Upper lobe of right lung (tissue), 1 donor: Measurements from ENCODE around the gene MIF4GD. TPM values are rescaled to one million over a fixed set of nuclear protein-coding genes. Genes with fewer than 3 reads are reported as not detected.

Experiments used
- ATAC-seq: fragments of 200-7000 bp; cut with Tn5 transposase; one replicate; pipeline ENCODE4 v1.9.1; 2020; ENCODE audit warnings: mild to moderate bottlenecking, moderate library complexity
- DNase-seq: peaks from one replicate; pipeline ENCODE4 v3.0.0-alpha.2; 2020
- H3K27ac ChIP-seq: fragments of 200-600 bp; one replicate; pipeline ENCODE4 v1.8.0; 2022
- H3K27me3 ChIP-seq: fragments of 200-600 bp; one replicate; pipeline ENCODE4 v1.8.0; 2022; ENCODE audit warnings: mild to moderate bottlenecking
- H3K36me3 ChIP-seq: fragments of 200-600 bp; one replicate; pipeline ENCODE4 v1.8.0; 2022
- H3K4me1 ChIP-seq: fragments of 200-600 bp; one replicate; pipeline ENCODE4 v1.8.0; 2022
- H3K4me3 ChIP-seq: fragments of 200-600 bp; one replicate; pipeline ENCODE4 v1.8.0; 2022; ENCODE audit warnings: mild to moderate bottlenecking
- H3K9me3 ChIP-seq: fragments of 200-600 bp; one replicate; pipeline ENCODE4 v1.8.0; 2022
- intact Hi-C: fragments of 100-400 bp; cut with DNase I; formaldehyde crosslinking; loops from one replicate; pipeline ENCODE4 v1.11.0; 2022
- total RNA-seq: library from RNA; stranded (reverse); fragmentation: NEBNext Ultra II Directional; extraction: Animal tissue kit (Norgen Biotek cat#: 25700); gene quantifications from one replicate; pipeline ENCODE4 v1.2.1, GENCODE V29; 2021
- TF ChIP-seq, protein P1 (sequence below): fragments of 200-600 bp; IDR thresholded peaks from one replicate; pipeline ENCODE4 v1.8.0; 2022; ENCODE audit warnings: antibody characterized with exemption
- donor health status: DM: no; HTN: yes; CAD: no; lungs with severe emphysema.

The MIF4GD gene
- total RNA-seq, 1 donor from 2014 or later = 25.7 TPM

DNA sequence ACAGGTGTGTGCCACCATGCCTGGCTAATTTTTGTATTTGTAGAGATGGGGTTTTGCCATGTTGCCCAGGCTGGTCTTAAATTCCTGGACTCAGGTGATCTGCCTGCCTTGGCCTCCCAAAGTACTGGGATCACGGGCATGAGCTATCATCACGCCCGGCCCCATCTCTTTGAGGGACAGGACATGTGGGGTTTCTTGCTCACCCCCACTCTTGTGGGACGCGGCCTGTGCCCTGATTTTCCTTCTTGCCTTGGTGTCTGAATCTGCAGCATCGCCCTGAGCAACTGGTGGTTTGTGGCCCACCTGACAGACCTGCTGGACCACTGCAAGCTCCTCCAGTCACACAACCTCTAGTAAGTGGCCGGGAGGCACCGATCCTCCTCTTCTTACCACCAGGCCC is 40.0 kb downstream of the MIF4GD start:
- TF ChIP-seq, protein P1, sequence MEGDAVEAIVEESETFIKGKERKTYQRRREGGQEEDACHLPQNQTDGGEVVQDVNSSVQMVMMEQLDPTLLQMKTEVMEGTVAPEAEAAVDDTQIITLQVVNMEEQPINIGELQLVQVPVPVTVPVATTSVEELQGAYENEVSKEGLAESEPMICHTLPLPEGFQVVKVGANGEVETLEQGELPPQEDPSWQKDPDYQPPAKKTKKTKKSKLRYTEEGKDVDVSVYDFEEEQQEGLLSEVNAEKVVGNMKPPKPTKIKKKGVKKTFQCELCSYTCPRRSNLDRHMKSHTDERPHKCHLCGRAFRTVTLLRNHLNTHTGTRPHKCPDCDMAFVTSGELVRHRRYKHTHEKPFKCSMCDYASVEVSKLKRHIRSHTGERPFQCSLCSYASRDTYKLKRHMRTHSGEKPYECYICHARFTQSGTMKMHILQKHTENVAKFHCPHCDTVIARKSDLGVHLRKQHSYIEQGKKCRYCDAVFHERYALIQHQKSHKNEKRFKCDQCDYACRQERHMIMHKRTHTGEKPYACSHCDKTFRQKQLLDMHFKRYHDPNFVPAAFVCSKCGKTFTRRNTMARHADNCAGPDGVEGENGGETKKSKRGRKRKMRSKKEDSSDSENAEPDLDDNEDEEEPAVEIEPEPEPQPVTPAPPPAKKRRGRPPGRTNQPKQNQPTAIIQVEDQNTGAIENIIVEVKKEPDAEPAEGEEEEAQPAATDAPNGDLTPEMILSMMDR = no peak
- no peak for DNase-seq
- H3K36me3 ChIP-seq = peaks cover 76% of the 10 kb centered on the region
- H3K4me3 ChIP-seq = no peak overlapping the region
- no peak overlapping the region for H3K27ac ChIP-seq
- no peaks in the 10 kb centered on the region for H3K9me3 ChIP-seq
- H3K27me3 ChIP-seq = no peaks in the 10 kb centered on the region
- ATAC-seq = no peak
- H3K4me1 ChIP-seq = peaks cover 9% of the 10 kb centered on the region
- intact Hi-C loops = no loop called here

DNA sequence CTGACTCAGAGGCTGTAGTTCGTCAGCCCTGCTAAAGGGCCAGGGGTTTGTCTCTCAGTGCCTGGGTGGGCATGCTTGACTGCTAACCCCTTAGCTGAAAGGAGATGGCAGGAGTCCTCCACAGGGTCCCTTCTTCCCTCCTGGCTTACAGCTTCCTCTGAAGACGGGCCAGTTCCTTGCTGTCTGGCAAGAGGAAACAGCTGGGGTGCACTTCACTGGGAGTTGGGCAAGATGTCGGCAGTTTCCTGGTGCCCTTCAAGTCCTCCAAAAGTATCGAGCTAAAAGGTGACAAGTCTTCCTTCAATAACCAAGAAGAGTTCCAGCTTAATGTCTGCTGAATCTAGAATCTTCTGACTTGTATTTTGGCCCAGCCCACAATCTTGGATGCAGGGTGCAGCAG is 42.2 kb downstream of the MIF4GD start:
- Histone ChIP-seq H3K9me3 (no peaks in the 10 kb centered on the region), H3K4me3 (no peak overlapping the region), H3K27me3 (no peaks in the 10 kb centered on the region), H3K36me3 (peaks cover 67% of the 10 kb centered on the region), H3K4me1 (peaks cover 9% of the 10 kb centered on the region), H3K27ac (peak overlapping the region; percentile 73)
- ATAC-seq = peak; percentile 70
- TF ChIP-seq, protein P1 = no peak
- DNase-seq = peak; percentile 70
- intact Hi-C loops = no loop called here

DNA sequence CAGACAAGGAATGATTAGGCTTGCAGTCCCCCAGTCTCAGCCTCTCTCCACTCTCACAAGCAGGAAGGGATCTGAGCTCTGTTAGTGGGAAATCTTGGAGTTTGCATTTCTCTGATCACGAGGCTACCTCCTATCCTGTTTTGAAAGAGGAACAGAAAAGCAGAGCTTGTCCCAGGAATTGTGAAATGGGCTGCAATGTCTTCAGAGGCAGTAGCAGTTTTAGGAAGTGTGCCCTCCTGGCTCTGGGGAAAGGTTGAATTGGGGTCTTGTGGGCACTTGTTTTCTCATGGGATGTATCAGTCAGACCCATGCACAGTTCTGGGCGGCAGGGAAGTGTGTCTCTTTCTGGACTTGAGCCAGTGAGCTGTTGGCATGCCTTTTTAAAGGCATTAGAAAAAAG is 42.7 kb downstream of the MIF4GD start:
- intact Hi-C loops = no loop called here
- no peaks in the 10 kb centered on the region for H3K27me3 ChIP-seq
- ATAC-seq (peak; percentile 87), DNase-seq (peak; percentile 68)
- peak overlapping the region; percentile 73 for H3K27ac ChIP-seq
- H3K9me3 ChIP-seq = no peaks in the 10 kb centered on the region
- peaks cover 9% of the 10 kb centered on the region for H3K4me1 ChIP-seq
- TF ChIP-seq, protein P1 = no peak
- no peak overlapping the region for H3K4me3 ChIP-seq
- peaks cover 68% of the 10 kb centered on the region for H3K36me3 ChIP-seq

DNA sequence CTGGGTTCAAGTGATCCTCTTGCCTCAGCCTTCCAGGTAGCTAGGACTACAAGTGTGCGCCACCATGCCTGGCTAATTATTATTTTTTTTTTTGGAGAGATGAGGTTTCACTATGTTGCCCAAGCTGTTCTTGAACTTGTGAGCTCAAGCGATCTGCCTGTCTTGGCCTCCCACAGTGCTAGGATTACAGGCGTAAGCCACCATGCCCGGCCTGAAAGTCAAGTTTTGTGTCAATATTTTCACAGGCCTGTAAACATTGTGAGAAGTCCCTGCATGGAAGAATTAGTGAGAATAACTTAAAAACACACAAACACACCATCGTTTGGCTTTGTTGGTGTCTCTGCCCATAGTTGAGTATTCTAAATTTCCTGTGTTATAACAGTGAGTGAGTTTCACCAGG is 43.3 kb downstream of the MIF4GD start:
- no peak overlapping the region for H3K4me3 ChIP-seq
- peaks cover 68% of the 10 kb centered on the region for H3K36me3 ChIP-seq
- no peak overlapping the region for H3K27ac ChIP-seq

DNA sequence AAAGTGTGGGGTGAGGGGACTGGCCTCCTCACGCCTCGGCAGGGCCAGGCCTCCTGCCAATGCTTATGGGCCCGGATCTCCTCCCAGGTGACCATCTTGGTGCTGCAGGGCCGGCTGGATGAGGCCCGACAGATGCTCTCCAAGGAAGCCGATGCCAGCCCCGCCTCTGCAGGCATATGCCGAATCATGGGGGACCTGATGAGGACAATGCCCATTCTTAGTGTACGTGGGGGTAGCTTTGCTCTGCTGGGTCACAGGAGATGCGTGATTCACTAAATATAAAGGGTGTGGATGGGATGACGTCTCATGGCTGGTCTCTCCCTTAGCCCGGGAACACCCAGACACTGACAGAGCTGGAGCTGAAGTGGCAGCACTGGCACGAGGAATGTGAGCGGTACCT is 46.0 kb downstream of the MIF4GD start:
- no peak overlapping the region for H3K27ac ChIP-seq
- peaks cover 9% of the 10 kb centered on the region for H3K4me1 ChIP-seq
- no peaks in the 10 kb centered on the region for H3K27me3 ChIP-seq
- H3K9me3 ChIP-seq = no peaks in the 10 kb centered on the region
- no peak overlapping the region for H3K4me3 ChIP-seq
- intact Hi-C loops = no loop called here
- peaks cover 57% of the 10 kb centered on the region for H3K36me3 ChIP-seq
- TF ChIP-seq, protein P1 = no peak
- no peak for DNase-seq
- ATAC-seq = no peak

More for the DNA sequence above, 43.3 kb downstream of the MIF4GD start:
- ATAC-seq (no peak), DNase-seq (no peak)
- Histone ChIP-seq H3K27me3 (no peaks in the 10 kb centered on the region), H3K4me1 (peaks cover 9% of the 10 kb centered on the region), H3K9me3 (no peaks in the 10 kb centered on the region)
- intact Hi-C loops = no loop called here
- TF ChIP-seq, protein P1 = no peak

DNA sequence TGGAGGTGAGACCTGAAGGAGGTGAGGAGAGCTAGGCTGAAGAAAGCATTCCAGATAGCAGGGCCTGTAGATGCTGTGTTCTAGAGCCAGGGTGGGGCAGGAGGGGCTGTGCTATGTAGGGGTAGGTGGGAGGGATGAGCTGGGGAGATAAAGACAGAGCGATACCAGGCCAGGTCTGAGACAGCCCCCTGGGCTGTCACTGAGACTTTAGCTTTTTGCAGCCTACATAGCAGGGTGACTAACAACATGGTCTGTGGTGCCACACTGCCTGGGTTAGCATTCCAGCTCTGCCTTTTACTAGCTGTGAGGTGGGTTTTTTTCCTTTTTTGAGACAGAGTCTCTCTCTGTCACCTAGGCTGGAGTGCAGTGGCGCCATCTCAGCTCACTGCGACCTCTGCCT is 51.2 kb downstream of the MIF4GD start:
- Histone ChIP-seq H3K36me3 (peaks cover 77% of the 10 kb centered on the region), H3K4me1 (no peaks in the 10 kb centered on the region), H3K9me3 (no peaks in the 10 kb centered on the region), H3K4me3 (no peak overlapping the region), H3K27ac (no peak overlapping the region), H3K27me3 (no peaks in the 10 kb centered on the region)
- intact Hi-C loops = no loop called here
- ATAC-seq (no peak), DNase-seq (no peak)
- TF ChIP-seq, protein P1 = no peak
